ENCODE results near the gene ADCY5. TPM values are rescaled to one million over a fixed set of nuclear protein-coding genes. Genes with fewer than 3 reads are reported as not detected.

ADCY5 gene
- total RNA-seq, 1 donor from 2014 or later: 32.2 TPM

GRCh38 chr3:123392368-123392767 is 56.5 kb downstream of the ADCY5 start:
- no peak for DNase-seq (ENCODE audit: low spot score in 2 of 2)
- intact Hi-C loops (cut with DNase I): no loop called here
- Histone ChIP-seq H3K4me1 (peaks cover 11 to 59% of the 10 kb centered on the region in 2 donors), H3K27ac (peak overlapping the region; percentile 90 to 93), H3K4me3 (no peak overlapping the region), H3K9me3 (no peaks in the 10 kb centered on the region), H3K27me3 (no peaks in the 10 kb centered on the region), H3K36me3 (no peaks in the 10 kb centered on the region)
- no peak for TF ChIP-seq CTCF (IDR thresholded peaks at IDR 0.05)

- H3K27ac ChIP-seq: peak overlapping the region; percentile 90 to 93
- H3K4me1 ChIP-seq: peaks cover 12 to 57% of the 10 kb centered on the region in 2 donors
- DNase-seq (ENCODE audit: low spot score in 2 of 2): no peak
These were observed 57.9 kb downstream of the ADCY5 start for GRCh38 chr3:123390865-123391600.

GRCh38 chr3:123389628-123389918 is 59.3 kb downstream of the ADCY5 start:
- H3K27me3 ChIP-seq: no peaks in the 10 kb centered on the region
- H3K27ac ChIP-seq: peak overlapping the region; percentile 90 to 93
- no peaks in the 10 kb centered on the region for H3K36me3 ChIP-seq
- H3K4me1 ChIP-seq: peaks cover 13 to 58% of the 10 kb centered on the region in 2 donors
- H3K9me3 ChIP-seq: no peaks in the 10 kb centered on the region
- no peak for DNase-seq (ENCODE audit: low spot score in 2 of 2)
- H3K4me3 ChIP-seq: no peak overlapping the region
- intact Hi-C loops (cut with DNase I): loop anchor here (5.0 to 10.0 kb wide), 3 partner anchors 33 to 1665 kb away; partner anchors contain the start of genes ADCY5 and HEG1
- no peak for TF ChIP-seq CTCF (IDR thresholded peaks at IDR 0.05)

More at GRCh38 chr3:123390865-123391600, 57.9 kb downstream of the ADCY5 start:
- no peak for TF ChIP-seq CTCF (IDR thresholded peaks at IDR 0.05)
- intact Hi-C loops (cut with DNase I): no loop called here
- Histone ChIP-seq H3K4me3 (no peak overlapping the region), H3K9me3 (no peaks in the 10 kb centered on the region), H3K27me3 (no peaks in the 10 kb centered on the region), H3K36me3 (no peaks in the 10 kb centered on the region)

- no peak for TF ChIP-seq CTCF (IDR thresholded peaks at IDR 0.05)
- no peaks in the 10 kb centered on the region for H3K27me3 ChIP-seq
- no peaks in the 10 kb centered on the region for H3K9me3 ChIP-seq
- DNase-seq (ENCODE audit: low spot score in 2 of 2): no peak
- H3K27ac ChIP-seq: peak overlapping the region; percentile 90 to 93
- no peaks in the 10 kb centered on the region for H3K36me3 ChIP-seq
- intact Hi-C loops (cut with DNase I): loop anchor here (5.0 to 10.0 kb wide), 3 partner anchors 33 to 1666 kb away; partner anchors contain the start of genes ADCY5 and HEG1
- H3K4me1 ChIP-seq: peaks cover 13 to 60% of the 10 kb centered on the region in 2 donors
- no peak overlapping the region for H3K4me3 ChIP-seq
These were observed 59.9 kb downstream of the ADCY5 start for GRCh38 chr3:123388811-123389627.

- no peaks in the 10 kb centered on the region for H3K36me3 ChIP-seq
- H3K27ac ChIP-seq: peak overlapping the region; percentile 90 to 93
- peaks cover 16 to 68% of the 10 kb centered on the region in 2 donors for H3K4me1 ChIP-seq
- TF ChIP-seq CTCF (IDR thresholded peaks at IDR 0.05): no peak
- intact Hi-C loops (cut with DNase I): loop anchor here (5.0 to 10.0 kb wide), 3 partner anchors 34 to 1667 kb away; partner anchors contain the start of genes ADCY5 and HEG1
- H3K9me3 ChIP-seq: no peaks in the 10 kb centered on the region
- no peak overlapping the region for H3K4me3 ChIP-seq
- no peaks in the 10 kb centered on the region for H3K27me3 ChIP-seq
- no peak for DNase-seq (ENCODE audit: low spot score in 2 of 2)
These were observed 60.8 kb downstream of the ADCY5 start for GRCh38 chr3:123388042-123388441.
